Immature natural killer cell (primary cell): Measurements from ENCODE around the gene KHNYN. TPM values are rescaled to one million over a fixed set of nuclear protein-coding genes. Genes with fewer than 3 reads are reported as not detected.
"Not testable (repeated sequence)": the region's sequence is repeated elsewhere in the genome, so short reads cannot be mapped to it uniquely, and the experiment has no call there.

Experiments
- DNase-seq, 3 donors: peaks; one replicate each; pipeline ENCODE4 v3.0.0; 2022; ENCODE audit warnings: mixed read lengths in 1 of 3
- H3K27ac Mint-ChIP-seq, 6 donors: one replicate each; pipeline ENCODE4 v1.8.0; 2020; ENCODE audit warnings: mixed read lengths in 6 of 6, mild to moderate bottlenecking in 5 of 6, inconsistent platforms in 4 of 6, moderate library complexity in 3 of 6
- H3K27me3 Mint-ChIP-seq, 3 donors: one replicate each; pipeline ENCODE4 v1.8.0; 2020 to 2021; ENCODE audit warnings: low read depth in 3 of 3, mild to moderate bottlenecking in 3 of 3, mixed read lengths in 3 of 3, moderate library complexity in 3 of 3, inconsistent platforms in 1 of 3
- H3K36me3 Mint-ChIP-seq, 3 donors: one replicate each; pipeline ENCODE4 v1.8.0; 2020; ENCODE audit warnings: mixed read lengths in 3 of 3, inconsistent platforms in 2 of 3, mild to moderate bottlenecking in 2 of 3
- H3K4me1 Mint-ChIP-seq, 2 donors: one replicate each; pipeline ENCODE4 v1.8.0; 2020; ENCODE audit warnings: inconsistent platforms in 2 of 2, mild to moderate bottlenecking in 2 of 2, mixed read lengths in 2 of 2, moderate library complexity in 1 of 2
- H3K4me3 Mint-ChIP-seq, 5 donors: one replicate each; pipeline ENCODE4 v1.8.0; 2020; ENCODE audit warnings: mild to moderate bottlenecking in 5 of 5, mixed read lengths in 5 of 5, inconsistent platforms in 3 of 5, moderate library complexity in 3 of 5
- H3K9me3 Mint-ChIP-seq, 6 donors: one replicate each; pipeline ENCODE4 v1.8.0; 2020; ENCODE audit warnings: mild to moderate bottlenecking in 6 of 6, mixed read lengths in 6 of 6, inconsistent platforms in 4 of 6, moderate library complexity in 3 of 6
- polyA plus RNA-seq, 3 donors: library from polyadenylated mRNA; unstranded; fragments of 300-500 nt; fragmentation: Illumina TruSeq; gene quantifications; one replicate each; pipeline ENCODE4 v1.2.3, GENCODE V29; 2021

The KHNYN gene
- polyA plus RNA-seq, 3 donors from 2014 or later = 12.5 to 28.0 (median 25.6) TPM

DNA sequence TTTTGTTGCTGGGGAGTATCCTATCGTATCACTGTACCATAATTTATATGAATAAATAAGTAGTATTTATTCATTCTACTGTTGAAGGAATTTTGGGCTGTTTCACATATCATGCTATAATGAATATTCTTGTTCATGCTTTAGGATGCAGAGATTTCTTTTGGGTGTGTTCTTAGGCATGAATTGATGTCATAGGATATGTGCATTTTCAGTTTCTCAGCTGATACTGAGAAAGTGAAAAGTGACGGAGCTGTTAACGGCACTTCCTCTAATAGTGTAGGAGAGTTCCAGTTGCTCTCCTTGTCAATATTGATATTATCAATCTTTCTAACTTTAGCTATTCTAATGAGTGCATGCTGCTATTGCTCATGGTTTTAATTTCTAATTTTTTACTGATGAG, 36.1 kb downstream of the KHNYN start:
- Mint-ChIP-seq H3K4me1 (peaks cover 6 to 25% of the 10 kb centered on the region in 2 donors), H3K27me3 (peaks cover 0 to 5% (median 0%) of the 10 kb centered on the region in 3 donors), H3K27ac (no peak overlapping the region), H3K36me3 (peaks cover 0 to 7% (median 0%) of the 10 kb centered on the region in 3 donors), H3K4me3 (no peak overlapping the region), H3K9me3 (no peaks in the 10 kb centered on the region)
- no peak for DNase-seq

DNA sequence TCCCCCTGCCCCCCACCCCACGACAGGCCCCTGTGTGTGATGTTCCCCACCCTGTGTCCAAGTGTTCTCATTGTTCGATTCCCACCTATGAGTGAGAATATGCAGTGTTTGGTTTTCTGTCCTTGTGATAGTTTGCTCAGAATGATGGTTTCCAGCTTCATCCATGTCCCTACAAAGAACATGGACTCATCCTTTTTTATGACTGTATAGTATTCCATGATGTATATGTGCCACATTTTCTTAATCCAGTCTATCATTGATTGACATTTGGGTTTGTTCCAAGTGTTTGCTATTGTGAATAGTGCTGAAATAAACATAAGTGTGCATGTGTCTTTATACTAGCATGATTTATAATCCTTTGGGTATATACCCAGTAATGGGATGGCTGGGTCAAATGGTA, 40.7 kb downstream of the KHNYN start:
- not testable (repeated sequence) for H3K36me3 Mint-ChIP-seq
- H3K27me3 Mint-ChIP-seq = peaks cover 0 to 10% (median 1%) of the 10 kb centered on the region in 3 donors

DNA sequence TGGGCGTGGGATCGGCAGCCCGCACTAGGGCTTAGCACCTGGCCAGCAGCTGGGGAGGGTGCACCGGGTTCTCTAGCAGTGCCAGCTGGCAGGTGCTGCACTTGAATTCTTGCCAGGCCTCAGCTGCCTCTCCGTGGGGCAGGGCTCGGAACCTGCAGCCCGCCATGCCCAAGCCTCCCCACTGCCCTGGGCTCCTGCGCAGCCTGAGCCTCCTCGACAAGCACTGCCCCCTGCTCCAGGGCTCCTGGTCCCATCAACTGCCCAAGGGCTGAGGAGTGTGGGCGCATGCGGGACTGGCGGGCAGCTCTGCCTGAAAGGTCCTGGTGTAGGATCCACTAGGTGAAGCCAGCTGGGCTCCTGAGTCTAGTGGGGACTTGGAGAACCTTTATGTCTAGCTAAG, 43.5 kb downstream of the KHNYN start:
- no peak for DNase-seq
- H3K27me3 Mint-ChIP-seq = peaks cover 0 to 8% (median 1%) of the 10 kb centered on the region in 3 donors
- H3K4me1 Mint-ChIP-seq = peaks cover 0 to 1% of the 10 kb centered on the region in 2 donors
- H3K9me3 Mint-ChIP-seq = peaks cover 0 to 2% (median 0%) of the 10 kb centered on the region in 6 donors
- H3K27ac Mint-ChIP-seq = no peak overlapping the region
- no peak overlapping the region for H3K4me3 Mint-ChIP-seq
- H3K36me3 Mint-ChIP-seq = peaks cover 0 to 7% (median 0%) of the 10 kb centered on the region in 3 donors

More for the DNA sequence above, 40.7 kb downstream of the KHNYN start:
- not testable (repeated sequence) for H3K9me3 Mint-ChIP-seq, H3K4me3 Mint-ChIP-seq, DNase-seq, H3K27ac Mint-ChIP-seq, H3K4me1 Mint-ChIP-seq

DNA sequence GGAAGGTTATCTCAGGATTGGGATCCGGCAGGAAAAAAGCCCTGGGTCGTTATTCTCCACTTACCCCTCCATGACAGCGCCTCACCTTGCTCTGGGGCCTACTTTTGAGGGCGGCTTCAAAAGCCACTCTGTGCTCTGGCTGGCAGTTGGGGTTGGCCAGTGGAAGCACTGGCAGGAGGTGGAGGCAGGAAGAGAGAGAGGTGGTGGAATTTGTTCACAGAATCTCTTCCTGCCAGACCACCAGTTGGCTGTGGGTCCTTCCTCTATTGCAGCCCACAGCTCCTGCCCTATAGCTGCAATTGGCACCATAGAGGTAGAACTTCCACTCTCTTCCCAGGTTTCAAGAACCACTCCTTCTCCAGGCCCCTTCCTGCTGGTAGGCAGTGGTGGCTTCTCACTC, 45.5 kb downstream of the KHNYN start:
- Mint-ChIP-seq H3K27me3 (peaks cover 0 to 8% (median 1%) of the 10 kb centered on the region in 3 donors), H3K27ac (no peak overlapping the region)

DNA sequence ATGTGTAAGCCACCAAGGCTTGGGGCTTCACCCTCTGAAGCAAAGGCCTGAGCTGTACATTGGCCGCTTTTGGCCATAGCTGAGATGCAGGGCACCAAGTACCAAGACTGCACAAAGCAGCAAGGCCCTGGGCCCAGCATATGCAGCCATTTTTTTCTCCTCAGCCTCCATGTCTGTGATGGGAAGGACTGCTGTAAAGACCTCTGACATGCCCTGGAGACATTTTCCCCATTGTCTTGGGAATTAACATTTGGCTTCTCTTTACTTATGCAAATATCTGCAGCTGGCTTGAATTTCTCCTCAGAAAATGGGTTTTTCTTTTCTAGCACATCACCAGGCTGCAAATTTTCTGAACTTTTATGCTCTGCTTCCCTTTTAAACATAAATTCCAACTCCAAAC, 50.2 kb downstream of the KHNYN start:
- DNase-seq, H3K27me3 Mint-ChIP-seq, H3K9me3 Mint-ChIP-seq, H3K36me3 Mint-ChIP-seq, H3K4me3 Mint-ChIP-seq: not testable (repeated sequence)
- Mint-ChIP-seq H3K4me1 (peaks cover 17 to 30% of the 10 kb centered on the region in 2 donors), H3K27ac (peak overlapping the region in 1 of 6 donors; percentile 24)

More for the DNA sequence above, 45.5 kb downstream of the KHNYN start:
- DNase-seq = no peak
- Mint-ChIP-seq H3K36me3 (peaks cover 0 to 7% (median 2%) of the 10 kb centered on the region in 3 donors), H3K4me1 (peaks cover 0 to 1% of the 10 kb centered on the region in 2 donors), H3K4me3 (no peak overlapping the region), H3K9me3 (peaks cover 0 to 2% (median 0%) of the 10 kb centered on the region in 6 donors)

DNA sequence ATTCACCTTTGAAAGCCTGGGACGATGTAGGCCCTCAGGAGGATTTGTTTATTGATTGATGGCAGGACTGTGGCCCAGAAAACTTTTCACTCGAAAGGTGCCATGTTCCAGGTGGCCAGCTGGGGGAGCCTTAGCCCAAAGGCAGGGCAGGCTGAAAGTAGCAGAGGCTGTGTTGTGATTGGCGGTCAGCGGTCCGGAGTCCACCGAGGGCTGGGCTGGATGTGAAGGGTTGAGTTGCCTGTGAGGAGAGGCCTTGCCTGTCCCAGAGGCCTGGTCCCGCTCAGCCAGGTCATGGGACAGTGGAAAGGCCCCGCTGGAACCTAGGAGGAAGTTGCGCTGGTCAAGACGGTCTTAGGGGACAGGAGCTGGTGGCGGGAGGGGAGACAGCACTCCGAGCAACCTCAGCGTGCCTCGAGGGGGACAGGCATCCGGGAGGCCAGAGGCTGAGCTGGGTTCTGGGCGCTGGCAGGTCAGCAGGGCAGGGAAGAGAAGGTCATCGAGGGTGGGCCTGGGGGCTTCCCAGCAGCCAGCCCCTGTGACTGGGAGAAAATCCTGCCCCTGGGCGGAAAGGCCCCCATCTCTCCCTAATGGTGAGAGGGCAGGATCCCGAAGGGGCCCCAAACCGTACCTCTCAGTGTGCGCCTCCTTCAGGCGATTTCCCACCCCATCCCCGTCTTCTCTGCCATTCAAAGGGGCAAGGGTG, 52.0 kb downstream of the KHNYN start:
- Mint-ChIP-seq H3K27ac (peak overlapping the region in 4 of 6 donors; percentile 48 to 91 (median 70)), H3K27me3 (peaks cover 0 to 2% (median 2%) of the 10 kb centered on the region in 3 donors), H3K4me1 (peaks cover 16 to 30% of the 10 kb centered on the region in 2 donors), H3K4me3 (peak overlapping the region in 4 of 5 donors; percentile 84 to 91 (median 86)), H3K9me3 (no peaks in the 10 kb centered on the region), H3K36me3 (peaks cover 0 to 2% (median 0%) of the 10 kb centered on the region in 3 donors)
- DNase-seq = peak; percentile 38 to 56 (median 52)

DNA sequence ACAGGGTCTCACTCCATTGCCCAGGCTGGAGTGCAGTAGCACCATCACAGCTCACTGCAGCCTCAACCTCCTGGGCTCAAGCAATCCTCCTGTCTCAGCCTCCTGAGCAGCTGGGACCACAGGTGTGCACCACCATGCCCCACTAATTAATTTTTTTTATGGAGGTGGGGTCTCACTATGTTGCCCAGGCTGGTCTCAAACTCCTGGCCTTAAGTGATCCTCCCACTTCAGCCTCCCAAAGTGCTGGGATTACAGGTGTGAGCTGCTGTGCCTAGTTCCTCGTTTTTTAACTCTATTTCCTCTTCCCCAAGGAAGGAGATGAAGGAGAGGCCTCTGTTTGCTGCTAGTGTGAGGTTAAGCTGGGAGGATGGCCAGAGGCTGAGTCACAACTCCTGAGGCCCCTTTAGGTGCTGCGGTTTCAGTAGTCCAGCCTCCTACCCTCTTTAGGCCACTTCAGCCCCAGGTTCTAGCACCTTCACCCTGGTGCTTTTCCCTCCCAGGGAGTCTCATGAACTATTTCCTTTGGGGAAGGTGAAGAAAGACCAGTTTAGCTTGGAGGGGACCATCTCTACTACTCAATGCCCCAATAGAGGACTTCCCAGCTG, 53.0 kb downstream of the KHNYN start:
- H3K4me1 Mint-ChIP-seq = peaks cover 16 to 30% of the 10 kb centered on the region in 2 donors
- H3K36me3 Mint-ChIP-seq, H3K9me3 Mint-ChIP-seq, DNase-seq, H3K27me3 Mint-ChIP-seq: not testable (repeated sequence)
- H3K4me3 Mint-ChIP-seq = peak overlapping the region in 1 of 5 donors; percentile 38
- peak overlapping the region in 1 of 6 donors; percentile 43 for H3K27ac Mint-ChIP-seq

DNA sequence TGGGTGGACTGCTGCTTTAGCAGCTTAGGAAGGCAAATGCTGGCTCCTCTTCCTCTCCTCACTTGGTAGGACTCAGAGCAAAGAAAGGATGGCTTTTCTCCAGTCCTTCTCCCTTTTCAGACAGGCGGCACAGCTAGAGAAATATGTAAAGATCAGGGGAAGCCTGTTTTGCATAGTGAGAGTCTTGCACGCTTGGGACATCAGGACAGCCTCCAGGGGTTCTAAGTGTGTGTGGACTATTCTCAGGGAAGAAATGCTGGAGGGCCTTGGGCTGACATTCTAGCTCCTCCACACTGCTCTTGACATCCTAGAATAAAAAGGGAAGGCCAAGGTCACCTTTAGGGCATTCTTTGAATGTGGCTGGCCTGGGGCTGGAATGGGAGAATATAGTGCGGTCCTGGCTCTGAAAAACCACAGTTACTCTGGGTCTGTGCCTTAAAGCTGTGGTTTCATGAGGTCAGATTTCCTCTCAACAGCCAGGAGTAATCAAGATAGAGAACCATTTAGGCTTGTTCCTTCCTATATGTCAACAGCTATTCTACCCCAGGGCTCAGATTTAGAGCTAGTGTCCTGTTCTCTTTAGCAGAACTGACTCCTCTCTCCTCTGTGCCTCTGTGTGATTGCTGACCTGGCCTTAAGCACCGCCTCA, 54.0 kb downstream of the KHNYN start:
- Mint-ChIP-seq H3K4me1 (peaks cover 16 to 30% of the 10 kb centered on the region in 2 donors), H3K9me3 (no peaks in the 10 kb centered on the region), H3K27me3 (peaks cover 0 to 2% (median 2%) of the 10 kb centered on the region in 3 donors), H3K4me3 (peak overlapping the region in 1 of 5 donors; percentile 38), H3K27ac (peak overlapping the region in 3 of 6 donors; percentile 41 to 45 (median 43)), H3K36me3 (peaks cover 0 to 1% (median 0%) of the 10 kb centered on the region in 3 donors)
- DNase-seq = no peak

Other genes starting within 250 kb of the KHNYN start
- gene IPO4, start 241.1 kb upstream of the KHNYN start, polyA plus RNA-seq = 10 to 100 TPM; 10.1 to 21.0 (median 11.3) TPM
- gene TM9SF1, start 234.5 kb upstream of the KHNYN start, polyA plus RNA-seq = 10 to 100 TPM; 31.0 to 60.5 (median 42.4) TPM
- gene TSSK4, start 224.3 kb upstream of the KHNYN start, polyA plus RNA-seq = 1 to 10 TPM in 2 of 3 donors, under 1 TPM in 1; 0.38 to 3.0 (median 3.0) TPM
- gene CHMP4A, start 216.5 kb upstream of the KHNYN start, polyA plus RNA-seq = 100 to 1,000 TPM; 162 to 203 (median 168) TPM
- 10 to 100 TPM; 29.2 to 45.5 (median 29.5) TPM for gene MDP1, start 213.9 kb upstream of the KHNYN start, polyA plus RNA-seq
- 100 to 1,000 TPM; 347 to 503 (median 373) TPM for gene NEDD8, start 197.6 kb upstream of the KHNYN start, polyA plus RNA-seq
- 100 to 1,000 TPM in 1 of 3 donors, 10 to 100 TPM in 2; 89.3 to 134 (median 96.0) TPM for gene GMPR2, start 197.0 kb upstream of the KHNYN start, polyA plus RNA-seq
- gene TINF2, start 187.3 kb upstream of the KHNYN start, polyA plus RNA-seq = 100 to 1,000 TPM; 248 to 289 (median 249) TPM
- under 1 TPM in 1 of 3 donors, not detected in 2; 0.41 TPM for gene TGM1, start 166.8 kb upstream of the KHNYN start, polyA plus RNA-seq
- 10 to 100 TPM; 23.3 to 52.0 (median 38.6) TPM for gene RABGGTA, start 158.4 kb upstream of the KHNYN start, polyA plus RNA-seq
- 10 to 100 TPM; 31.4 to 35.9 (median 31.7) TPM for gene DHRS1, start 130.2 kb upstream of the KHNYN start, polyA plus RNA-seq
- gene NOP9, start 130.1 kb upstream of the KHNYN start, polyA plus RNA-seq = 1 to 10 TPM in 2 of 3 donors, not detected in 1; 1.4 to 2.4 TPM
- 10 to 100 TPM; 31.6 to 81.9 (median 52.1) TPM for gene CIDEB, start 122.0 kb upstream of the KHNYN start, polyA plus RNA-seq
- 1 to 10 TPM; 2.1 to 4.9 (median 3.9) TPM for gene LTB4R2, start 119.8 kb upstream of the KHNYN start, polyA plus RNA-seq
- gene LTB4R, start 118.5 kb upstream of the KHNYN start, polyA plus RNA-seq = 10 to 100 TPM; 12.4 to 13.7 (median 12.7) TPM
- under 1 TPM in 2 of 3 donors, not detected in 1; 0.31 to 0.52 TPM for gene ADCY4, start 94.9 kb upstream of the KHNYN start, polyA plus RNA-seq
- gene RIPK3, start 90.0 kb upstream of the KHNYN start, polyA plus RNA-seq = 10 to 100 TPM; 13.5 to 21.4 (median 16.0) TPM
- gene NFATC4, start 61.8 kb upstream of the KHNYN start, polyA plus RNA-seq = not detected
- under 1 TPM in 2 of 3 donors, not detected in 1; 0.18 TPM for gene NYNRIN, start 31.0 kb upstream of the KHNYN start, polyA plus RNA-seq
- not detected for gene CBLN3, start 286 bp upstream of the KHNYN start, polyA plus RNA-seq
- gene SDR39U1, start 12.8 kb downstream of the KHNYN start, polyA plus RNA-seq = 10 to 100 TPM; 62.2 to 91.2 (median 82.6) TPM
- gene CMA1, start 78.3 kb downstream of the KHNYN start, polyA plus RNA-seq = not detected
- under 1 TPM in 1 of 3 donors, not detected in 2; 0.24 TPM for gene CTSG, start 146.3 kb downstream of the KHNYN start, polyA plus RNA-seq
- 1,000 to 10,000 TPM in 2 of 3 donors, 100 to 1,000 TPM in 1; 981 to 1,459 (median 1,297) TPM for gene GZMH, start 179.7 kb downstream of the KHNYN start, polyA plus RNA-seq
- 1,000 to 10,000 TPM; 2,800 to 4,930 (median 2,869) TPM for gene GZMB, start 204.2 kb downstream of the KHNYN start, polyA plus RNA-seq